ENCODE data around the gene ADAP1.

Gene ADAP1

GRCh38 chr7:982511-983003 lies 28.1 kb upstream of the ADAP1 start:
- no peak overlapping the region for H3K4me3 ChIP-seq (ENCODE audit: control insufficient read depth, low read depth, low read length)
- DNase-seq (ENCODE audit: low read depth), result no peak
- no peak for TF ChIP-seq CTCF (conservative IDR thresholded peaks at IDR 0.05; ENCODE audit: control insufficient read depth, insufficient read depth, low read depth, low read length)

- no peak for DNase-seq (ENCODE audit: low read depth)
- no peak overlapping the region for H3K4me3 ChIP-seq (ENCODE audit: control insufficient read depth, low read depth, low read length)
- TF ChIP-seq CTCF (conservative IDR thresholded peaks at IDR 0.05; ENCODE audit: control insufficient read depth, insufficient read depth, low read depth, low read length), result no peak
Observed at GRCh38 chr7:981793-982510, 27.5 kb upstream of the ADAP1 start.

- no peak for TF ChIP-seq CTCF (conservative IDR thresholded peaks at IDR 0.05; ENCODE audit: control insufficient read depth, insufficient read depth, low read depth, low read length)
- no peak overlapping the region for H3K4me3 ChIP-seq (ENCODE audit: control insufficient read depth, low read depth, low read length)
- no peak for DNase-seq (ENCODE audit: low read depth)
Observed at GRCh38 chr7:979886-980571, 25.5 kb upstream of the ADAP1 start.

GRCh38 chr7:979151-979550 lies 24.7 kb upstream of the ADAP1 start:
- no peak for TF ChIP-seq CTCF (conservative IDR thresholded peaks at IDR 0.05; ENCODE audit: control insufficient read depth, insufficient read depth, low read depth, low read length)
- DNase-seq (ENCODE audit: low read depth), result no peak
- H3K4me3 ChIP-seq (ENCODE audit: control insufficient read depth, low read depth, low read length), result no peak overlapping the region

- H3K4me3 ChIP-seq (ENCODE audit: control insufficient read depth, low read depth, low read length), result no peak overlapping the region
- DNase-seq (ENCODE audit: low read depth), result no peak
- no peak for TF ChIP-seq CTCF (conservative IDR thresholded peaks at IDR 0.05; ENCODE audit: control insufficient read depth, insufficient read depth, low read depth, low read length)
Observed at GRCh38 chr7:978416-979091, 24.1 kb upstream of the ADAP1 start.

GRCh38 chr7:978049-978346 lies 23.5 kb upstream of the ADAP1 start:
- DNase-seq (ENCODE audit: low read depth), result no peak
- no peak overlapping the region for H3K4me3 ChIP-seq (ENCODE audit: control insufficient read depth, low read depth, low read length)
- no peak for TF ChIP-seq CTCF (conservative IDR thresholded peaks at IDR 0.05; ENCODE audit: control insufficient read depth, insufficient read depth, low read depth, low read length)

Data from fibroblast of mammary gland (primary cell).